K562 (cell line): ENCODE results near the gene LRRC59. TPM values are rescaled to one million over a fixed set of nuclear protein-coding genes. Genes with fewer than 3 reads are reported as not detected.
A peak's percentile ranks its signal among the peaks of the same experiment; 100 is the strongest.

ENCODE experiments used
- BRCA1 ChIP-seq, 2 experiments: fragments of 450-650 bp in 1 of 2; sonication (generic) in 1 of 2; formaldehyde crosslinking in 1 of 2; IDR thresholded peaks; 2 replicates each; pipeline versions ENCODE4 v1.5.0 to v1.6.1; 2017 to 2020; ENCODE audit warnings: mild to moderate bottlenecking in 1 of 2, missing genetic modification reagents in 1 of 2
- CCAR2 ChIP-seq: fragments of 200-400 bp; formaldehyde crosslinking; IDR thresholded peaks from 2 replicates; pipeline ENCODE4 v1.6.1; 2017; ENCODE audit warnings: mild to moderate bottlenecking, low read depth, low read length
- ETV5 ChIP-seq: sonication (generic); formaldehyde crosslinking; IDR thresholded peaks from 2 replicates; pipeline ENCODE4 v1.4.0; 2020; ENCODE audit warnings: low read depth, mild to moderate bottlenecking, missing genetic modification reagents
- GATAD2B ChIP-seq: fragments of 450-650 bp; IDR thresholded peaks from 2 replicates; pipeline ENCODE4 v1.6.1; 2017; ENCODE audit warnings: mild to moderate bottlenecking, borderline replicate concordance
- HNRNPLL ChIP-seq: fragments of 200-400 bp; formaldehyde crosslinking; IDR thresholded peaks from 2 replicates; pipeline ENCODE4 v1.6.1; 2017; ENCODE audit warnings: low read length, low read depth, mild to moderate bottlenecking; ENCODE audit not compliant: poor library complexity, severe bottlenecking
- HNRNPUL1 ChIP-seq: fragments of 200-400 bp; formaldehyde crosslinking; IDR thresholded peaks from 2 replicates; pipeline ENCODE4 v1.6.1; 2017; ENCODE audit warnings: low read length
- MAZ ChIP-seq, 2 experiments: fragments of 450-650 bp in 1 of 2; sonication (generic) in 1 of 2; formaldehyde crosslinking; IDR thresholded peaks in 1 of 2; conservative IDR thresholded peaks in 1 of 2; 2 replicates each; pipeline versions ENCODE4 v1.4.0 to v1.5.0; 2020; ENCODE audit warnings: mild to moderate bottlenecking in 1 of 2, missing genetic modification reagents in 1 of 2
- OTX1 ChIP-seq: fragments of 450-650 bp; formaldehyde crosslinking; IDR thresholded peaks from 2 replicates; pipeline ENCODE4 v1.4.0; 2022; ENCODE audit warnings: mild to moderate bottlenecking
- RBFOX2 ChIP-seq: fragments of 200-400 bp; formaldehyde crosslinking; IDR thresholded peaks from 2 replicates; pipeline ENCODE4 v1.6.1; 2017; ENCODE audit warnings: low read depth, mild to moderate bottlenecking, low read length, moderate library complexity
- SRSF9 ChIP-seq: fragments of 200-400 bp; formaldehyde crosslinking; IDR thresholded peaks from 2 replicates; pipeline ENCODE4 v1.6.1; 2017; ENCODE audit warnings: low read depth, low read length, borderline replicate concordance
- ZEB2 ChIP-seq: fragments of 450-650 bp; IDR thresholded peaks from 2 replicates; pipeline ENCODE4 v1.6.1; 2016
- ZNF76 ChIP-seq: fragments of 250-450 bp; sonication (Bioruptor Pico); IDR thresholded peaks from 2 replicates; pipeline ENCODE4 v1.4.0; 2020; ENCODE audit warnings: mild to moderate bottlenecking, moderate library complexity, borderline replicate concordance
- polyA plus RNA-seq, 8 experiments: library from polyadenylated mRNA; depleted of rRNA in 4 of 8; stranded (reverse) in 5 of 8; unstranded in 3 of 8; fragments of >200 nt; fragmentation: Nextera tagmentation in 2 of 8; fragmentation: Illumina TruSeq in 1 of 8; extraction: Ambion mirVana in 2 of 8; extraction: Trizol in 1 of 8; gene quantifications; 2 replicates each; pipeline versions ENCODE4 v1.2.1 to v1.2.3, GENCODE V29; 2011 to 2014; ENCODE audit warnings: inconsistent platforms in 1 of 8, missing spikeins in 1 of 8
- total RNA-seq, 7 experiments: library from RNA; depleted of rRNA in 6 of 7; stranded (reverse); fragments of >200 nt in 6 of 7; fragmentation: Illumina TruSeq in 2 of 7; extraction: Trizol in 2 of 7; gene quantifications; 2 replicates each; pipeline versions ENCODE4 v1.2.1 to v1.2.3, GENCODE V29; 2011 to 2021; ENCODE audit warnings: low replicate concordance in 1 of 7
- TF ChIP-seq, protein P1 (sequence below), 2 experiments: fragments of 250-450 bp in 1 of 2; fragments of 450-650 bp in 1 of 2; sonication (Bioruptor Pico) in 1 of 2; IDR thresholded peaks; 2 replicates each; pipeline versions ENCODE4 v1.6.1 to v1.8.0; 2016 to 2021; ENCODE audit warnings: mild to moderate bottlenecking in 2 of 2, moderate library complexity in 2 of 2, missing compliant biosample characterization in 1 of 2, missing genetic modification characterization in 1 of 2
- TF ChIP-seq, protein P2 (sequence below): fragments of 450-650 bp; formaldehyde crosslinking; IDR thresholded peaks from 2 replicates; pipeline ENCODE4 v1.4.0; 2022; ENCODE audit warnings: mild to moderate bottlenecking, moderate library complexity
- TF ChIP-seq, protein P3 (sequence below): sonication (generic); formaldehyde crosslinking; IDR thresholded peaks from 2 replicates; pipeline ENCODE4 v1.8.0; 2022; ENCODE audit warnings: mild to moderate bottlenecking, low read depth, missing genetic modification reagents
- TF ChIP-seq, protein P4 (sequence below): fragments of 450-650 bp; IDR thresholded peaks from 2 replicates; pipeline ENCODE4 v1.6.1; 2017; ENCODE audit warnings: antibody characterized with exemption
- TF ChIP-seq, protein P5 (sequence below): fragments of 450-650 bp; conservative IDR thresholded peaks from 2 replicates; pipeline ENCODE4 v1.6.1; 2016; ENCODE audit warnings: missing genetic modification characterization, low read depth, mild to moderate bottlenecking, control low read depth, missing compliant biosample characterization
- TF ChIP-seq, protein P6 (sequence below), 2 experiments: fragments of 450-650 bp in 1 of 2; sonication (generic) in 1 of 2; formaldehyde crosslinking in 1 of 2; IDR thresholded peaks in 1 of 2; conservative IDR thresholded peaks in 1 of 2; 2 replicates each; pipeline versions ENCODE4 v1.6.1 to v1.8.1; 2016 to 2023; ENCODE audit warnings: mild to moderate bottlenecking in 2 of 2, moderate library complexity in 2 of 2, inconsistent platforms in 1 of 2, missing genetic modification reagents in 1 of 2

LRRC59 gene
- total and polyA plus RNA-seq, 9 of the 15 experiments (the other 6 are each of a cell fraction or from before 2014, with no cell fraction given), result 27.8 to 244 (median 154) TPM

DNA sequence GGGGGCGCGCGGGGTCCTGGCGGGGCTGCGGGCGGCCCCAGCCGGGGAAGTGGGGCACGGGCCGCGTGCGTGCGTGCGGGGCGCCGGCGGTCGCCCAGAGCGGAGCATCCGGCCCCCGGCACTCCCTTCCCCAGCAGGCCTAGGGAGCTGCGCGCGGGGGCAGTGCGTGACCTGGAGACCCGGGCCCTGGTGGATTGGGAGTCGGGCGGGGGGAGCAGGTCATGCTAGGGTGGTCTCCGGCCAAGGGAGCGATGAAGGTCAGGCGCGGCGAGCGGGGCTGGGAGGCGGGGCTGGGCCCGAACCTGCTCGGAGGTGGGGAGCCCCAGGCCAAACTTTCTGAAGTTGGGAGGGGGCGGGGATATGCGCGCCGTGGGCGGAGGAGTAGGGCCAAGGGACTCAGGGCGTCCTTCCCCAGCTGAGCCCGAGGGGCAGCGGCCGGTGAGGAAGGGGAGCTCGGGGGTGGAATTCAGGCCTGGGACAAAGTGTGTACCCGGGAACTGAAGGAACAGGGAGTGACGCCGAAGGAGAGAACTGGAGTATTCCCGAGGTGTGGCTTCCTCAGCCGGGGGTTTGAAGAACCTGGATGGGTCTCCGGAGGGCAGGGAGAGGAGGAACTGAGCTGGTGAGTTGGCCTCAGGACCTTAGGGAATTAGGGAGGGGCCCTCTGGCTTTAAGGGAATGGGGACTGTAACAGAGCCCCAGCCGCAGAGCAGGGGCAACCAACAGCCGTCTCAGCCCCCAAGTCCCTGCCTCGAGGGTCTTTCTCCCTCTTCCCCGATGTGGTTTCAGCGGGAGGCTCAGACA lies 50.8 kb downstream of the LRRC59 start (continued):
- TF ChIP-seq SRSF9 (no peak), MAZ (CRISPR knock-in tag; conservative IDR thresholded peaks at IDR 0.05 in 1 of 2, IDR thresholded peaks at IDR 0.05 in 1 of 2) (peak; percentile 44 to 71; a peak in 1 of 4 replicates), ZNF76 (CRISPR knock-in tag) (no peak), GATAD2B (no peak), RBFOX2 (peak; percentile 55), ETV5 (CRISPR knock-in tag) (0 out of 2 replicates have a peak, but pooled peaks have one; percentile 20), HNRNPUL1 (no peak), ZEB2 (no peak), CCAR2 (no peak), OTX1 (CRISPR knock-in tag) (no peak), BRCA1 (IDR thresholded peaks at IDR 0.05) (no peak), BRCA1 (CRISPR knock-in tag; IDR thresholded peaks at IDR 0.05) (no peak), HNRNPLL (peak; percentile 17)
- TF ChIP-seq, protein P1, sequence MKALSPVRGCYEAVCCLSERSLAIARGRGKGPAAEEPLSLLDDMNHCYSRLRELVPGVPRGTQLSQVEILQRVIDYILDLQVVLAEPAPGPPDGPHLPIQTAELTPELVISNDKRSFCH (CRISPR knock-in tag; IDR thresholded peaks at IDR 0.05), result no peak
- TF ChIP-seq, protein P1 (tag; IDR thresholded peaks at IDR 0.05), result no peak
- TF ChIP-seq, protein P2, sequence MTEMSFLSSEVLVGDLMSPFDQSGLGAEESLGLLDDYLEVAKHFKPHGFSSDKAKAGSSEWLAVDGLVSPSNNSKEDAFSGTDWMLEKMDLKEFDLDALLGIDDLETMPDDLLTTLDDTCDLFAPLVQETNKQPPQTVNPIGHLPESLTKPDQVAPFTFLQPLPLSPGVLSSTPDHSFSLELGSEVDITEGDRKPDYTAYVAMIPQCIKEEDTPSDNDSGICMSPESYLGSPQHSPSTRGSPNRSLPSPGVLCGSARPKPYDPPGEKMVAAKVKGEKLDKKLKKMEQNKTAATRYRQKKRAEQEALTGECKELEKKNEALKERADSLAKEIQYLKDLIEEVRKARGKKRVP (CRISPR knock-in tag), result no peak
- TF ChIP-seq, protein P3, sequence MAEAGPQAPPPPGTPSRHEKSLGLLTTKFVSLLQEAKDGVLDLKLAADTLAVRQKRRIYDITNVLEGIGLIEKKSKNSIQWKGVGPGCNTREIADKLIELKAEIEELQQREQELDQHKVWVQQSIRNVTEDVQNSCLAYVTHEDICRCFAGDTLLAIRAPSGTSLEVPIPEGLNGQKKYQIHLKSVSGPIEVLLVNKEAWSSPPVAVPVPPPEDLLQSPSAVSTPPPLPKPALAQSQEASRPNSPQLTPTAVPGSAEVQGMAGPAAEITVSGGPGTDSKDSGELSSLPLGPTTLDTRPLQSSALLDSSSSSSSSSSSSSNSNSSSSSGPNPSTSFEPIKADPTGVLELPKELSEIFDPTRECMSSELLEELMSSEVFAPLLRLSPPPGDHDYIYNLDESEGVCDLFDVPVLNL (CRISPR knock-in tag), result no peak
- TF ChIP-seq, protein P4, sequence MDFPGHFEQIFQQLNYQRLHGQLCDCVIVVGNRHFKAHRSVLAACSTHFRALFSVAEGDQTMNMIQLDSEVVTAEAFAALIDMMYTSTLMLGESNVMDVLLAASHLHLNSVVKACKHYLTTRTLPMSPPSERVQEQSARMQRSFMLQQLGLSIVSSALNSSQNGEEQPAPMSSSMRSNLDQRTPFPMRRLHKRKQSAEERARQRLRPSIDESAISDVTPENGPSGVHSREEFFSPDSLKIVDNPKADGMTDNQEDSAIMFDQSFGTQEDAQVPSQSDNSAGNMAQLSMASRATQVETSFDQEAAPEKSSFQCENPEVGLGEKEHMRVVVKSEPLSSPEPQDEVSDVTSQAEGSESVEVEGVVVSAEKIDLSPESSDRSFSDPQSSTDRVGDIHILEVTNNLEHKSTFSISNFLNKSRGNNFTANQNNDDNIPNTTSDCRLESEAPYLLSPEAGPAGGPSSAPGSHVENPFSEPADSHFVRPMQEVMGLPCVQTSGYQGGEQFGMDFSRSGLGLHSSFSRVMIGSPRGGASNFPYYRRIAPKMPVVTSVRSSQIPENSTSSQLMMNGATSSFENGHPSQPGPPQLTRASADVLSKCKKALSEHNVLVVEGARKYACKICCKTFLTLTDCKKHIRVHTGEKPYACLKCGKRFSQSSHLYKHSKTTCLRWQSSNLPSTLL, result no peak
- TF ChIP-seq, protein P5, sequence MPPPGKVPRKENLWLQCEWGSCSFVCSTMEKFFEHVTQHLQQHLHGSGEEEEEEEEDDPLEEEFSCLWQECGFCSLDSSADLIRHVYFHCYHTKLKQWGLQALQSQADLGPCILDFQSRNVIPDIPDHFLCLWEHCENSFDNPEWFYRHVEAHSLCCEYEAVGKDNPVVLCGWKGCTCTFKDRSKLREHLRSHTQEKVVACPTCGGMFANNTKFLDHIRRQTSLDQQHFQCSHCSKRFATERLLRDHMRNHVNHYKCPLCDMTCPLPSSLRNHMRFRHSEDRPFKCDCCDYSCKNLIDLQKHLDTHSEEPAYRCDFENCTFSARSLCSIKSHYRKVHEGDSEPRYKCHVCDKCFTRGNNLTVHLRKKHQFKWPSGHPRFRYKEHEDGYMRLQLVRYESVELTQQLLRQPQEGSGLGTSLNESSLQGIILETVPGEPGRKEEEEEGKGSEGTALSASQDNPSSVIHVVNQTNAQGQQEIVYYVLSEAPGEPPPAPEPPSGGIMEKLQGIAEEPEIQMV, result no peak
- TF ChIP-seq, protein P6, sequence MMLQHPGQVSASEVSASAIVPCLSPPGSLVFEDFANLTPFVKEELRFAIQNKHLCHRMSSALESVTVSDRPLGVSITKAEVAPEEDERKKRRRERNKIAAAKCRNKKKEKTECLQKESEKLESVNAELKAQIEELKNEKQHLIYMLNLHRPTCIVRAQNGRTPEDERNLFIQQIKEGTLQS (IDR thresholded peaks at IDR 0.05), result no peak
- TF ChIP-seq, protein P6 (CRISPR knock-in tag; conservative IDR thresholded peaks at IDR 0.05), result no peak
